ENCODE results near the gene PRDX1. TPM values are rescaled to one million over a fixed set of nuclear protein-coding genes. Genes with fewer than 3 reads are reported as not detected.
A peak's percentile ranks its signal among the peaks of the same experiment; 100 is the strongest.

The PRDX1 gene
- total RNA-seq: 100 to 1,000 TPM; 225 to 412 TPM

- peaks cover 15% of the 10 kb centered on the region for H3K36me3 Mint-ChIP-seq
- H3K4me3 Mint-ChIP-seq: peak within 1 kb of the TSS; percentile 93
- peaks cover 44% of the 10 kb centered on the region for H3K4me1 Mint-ChIP-seq
- ATAC-seq: peak; percentile 85
- H3K9me3 Mint-ChIP-seq (ENCODE audit: low read depth): no peaks in the 10 kb centered on the region
- peak within 1 kb of the TSS; percentile 89 for H3K27ac Mint-ChIP-seq
- H3K27me3 Mint-ChIP-seq: peaks cover 9% of the 10 kb centered on the region
- DNase-seq: peak; percentile 97
- CTCF ChIA-PET: interaction anchor here (0.7 to 4.7 kb wide), 14 partner anchors 10 to 64 kb away, joined by 3 to 29 read pairs (median 4); partner anchors contain the start of genes AKR1A1, NASP and TESK2
Measured at GRCh38 chr1:45521413-45522323, at the start of gene PRDX1. PRDX1 (minus strand) TSS chr1:45521884; CDS start chr1:45519043, 2,841 bp downstream.

DNA sequence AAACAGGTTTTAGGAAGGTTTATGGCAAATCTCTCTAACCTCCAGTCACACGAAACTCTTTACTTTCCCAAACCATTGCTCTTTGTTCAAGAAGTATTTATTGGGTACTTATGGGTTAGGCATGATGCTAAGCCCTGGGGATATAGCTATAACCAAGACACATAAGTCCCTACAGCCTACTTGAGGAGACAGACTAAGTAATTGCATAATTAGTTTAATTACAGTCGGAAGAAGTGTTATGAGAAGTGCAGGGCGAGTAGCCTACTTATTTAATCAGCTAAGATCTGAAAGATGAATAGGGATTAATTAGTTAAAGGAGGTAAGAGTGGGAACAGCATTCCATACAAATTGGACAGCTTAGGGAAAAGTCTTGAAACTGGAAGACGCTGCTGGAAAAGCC is 48.9 kb upstream of the PRDX1 start:
- no peak overlapping the region for H3K4me3 Mint-ChIP-seq
- H3K4me1 Mint-ChIP-seq: peaks cover 2% of the 10 kb centered on the region
- ATAC-seq: no peak
- no peak overlapping the region for H3K27ac Mint-ChIP-seq
- CTCF ChIA-PET: interaction anchor here (0.6 to 11.2 kb wide), 20 partner anchors 12 to 634 kb away, joined by 3 to 139 read pairs (median 5); partner anchors contain the start of genes AKR1A1, NASP and PRDX1
- no peaks in the 10 kb centered on the region for H3K9me3 Mint-ChIP-seq (ENCODE audit: low read depth)
- DNase-seq: no peak
- H3K36me3 Mint-ChIP-seq: peaks cover 24% of the 10 kb centered on the region
- H3K27me3 Mint-ChIP-seq: no peaks in the 10 kb centered on the region

- H3K27me3 Mint-ChIP-seq: no peaks in the 10 kb centered on the region
- CTCF ChIA-PET: interaction anchor here (0.6 to 11.2 kb wide), 27 partner anchors 11 to 634 kb away, joined by 3 to 139 read pairs (median 5); partner anchors contain the start of genes AKR1A1, CCDC163, MMACHC and NASP
- peaks cover 24% of the 10 kb centered on the region for H3K36me3 Mint-ChIP-seq
- DNase-seq: peak; percentile 81
- H3K27ac Mint-ChIP-seq: peak overlapping the region; percentile 5
- H3K4me3 Mint-ChIP-seq: no peak overlapping the region
- H3K4me1 Mint-ChIP-seq: peaks cover 2% of the 10 kb centered on the region
- ATAC-seq: peak; percentile 95
- no peaks in the 10 kb centered on the region for H3K9me3 Mint-ChIP-seq (ENCODE audit: low read depth)
Measured at GRCh38 chr1:45569962-45570581, 48.4 kb upstream of the PRDX1 start.

DNA sequence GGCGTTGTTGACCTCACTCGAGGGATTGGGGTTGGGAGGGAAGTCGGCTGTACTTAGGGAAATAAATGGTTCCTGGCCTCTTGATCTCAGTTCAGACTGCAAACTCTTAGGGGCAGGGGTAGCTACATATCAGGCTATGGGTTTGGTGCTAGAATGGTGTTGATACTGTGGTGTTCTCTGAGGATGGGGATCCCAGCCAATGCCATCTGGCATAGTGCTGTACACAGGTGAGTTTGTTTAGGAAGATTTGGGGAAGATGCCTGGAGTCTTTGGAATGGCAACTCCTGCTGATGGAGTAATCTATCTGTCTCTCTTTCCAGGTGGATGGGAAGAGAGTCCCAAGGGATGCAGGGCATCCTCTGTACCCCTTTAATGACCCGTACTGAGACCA is 47.9 kb upstream of the PRDX1 start:
- H3K9me3 Mint-ChIP-seq (ENCODE audit: low read depth): no peaks in the 10 kb centered on the region
- ATAC-seq (no peak), DNase-seq (no peak)
- CTCF ChIA-PET: interaction anchor here (0.6 to 11.2 kb wide), 18 partner anchors 11 to 635 kb away, joined by 3 to 139 read pairs (median 6); partner anchors contain the start of genes AKR1A1, CCDC163, MMACHC and NASP
- H3K27me3 Mint-ChIP-seq: no peaks in the 10 kb centered on the region
- peaks cover 24% of the 10 kb centered on the region for H3K36me3 Mint-ChIP-seq
- H3K4me3 Mint-ChIP-seq: no peak overlapping the region
- H3K27ac Mint-ChIP-seq: peak overlapping the region; percentile 5
- peaks cover 2% of the 10 kb centered on the region for H3K4me1 Mint-ChIP-seq

- no peaks in the 10 kb centered on the region for H3K27me3 Mint-ChIP-seq
- CTCF ChIA-PET: interaction anchor here (1.0 to 11.2 kb wide), 10 partner anchors 10 to 554 kb away, joined by 3 to 139 read pairs (median 22); partner anchors contain the start of genes CCDC163, MMACHC, NASP and PRDX1
Measured at GRCh38 chr1:45568421-45568820, 46.7 kb upstream of the PRDX1 start.

DNA sequence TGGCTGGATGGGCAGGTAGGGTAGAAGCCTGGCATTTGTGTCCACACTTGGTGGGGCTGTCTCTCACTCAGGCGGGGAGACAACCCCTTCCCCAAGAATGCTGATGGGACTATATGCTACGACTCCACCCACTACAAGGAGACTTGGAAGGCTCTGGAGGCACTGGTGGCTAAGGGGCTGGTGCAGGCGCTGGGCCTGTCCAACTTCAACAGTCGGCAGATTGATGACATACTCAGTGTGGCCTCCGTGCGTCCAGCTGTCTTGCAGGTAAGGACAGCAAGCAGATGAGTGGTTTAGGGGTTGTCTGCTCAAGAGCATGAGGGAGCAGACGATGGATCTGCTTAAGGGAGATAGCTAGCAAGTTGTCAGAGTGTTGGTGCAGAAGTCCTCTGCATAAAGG is 46.2 kb upstream of the PRDX1 start:
- CTCF ChIA-PET: interaction anchor here (1.0 to 11.2 kb wide), 7 partner anchors 15 to 554 kb away, joined by 3 to 139 read pairs (median 11); partner anchors contain the start of genes CCDC163, MMACHC and NASP
- Mint-ChIP-seq H3K27ac (no peak overlapping the region), H3K4me3 (no peak overlapping the region), H3K36me3 (peaks cover 27% of the 10 kb centered on the region), H3K4me1 (peaks cover 2% of the 10 kb centered on the region), H3K9me3 (ENCODE audit: low read depth) (no peaks in the 10 kb centered on the region), H3K27me3 (no peaks in the 10 kb centered on the region)
- no peak for ATAC-seq
- no peak for DNase-seq

More at GRCh38 chr1:45568421-45568820, 46.7 kb upstream of the PRDX1 start:
- H3K36me3 Mint-ChIP-seq: peaks cover 24% of the 10 kb centered on the region
- H3K27ac Mint-ChIP-seq: no peak overlapping the region
- DNase-seq (no peak), ATAC-seq (no peak)
- H3K4me3 Mint-ChIP-seq: no peak overlapping the region
- H3K4me1 Mint-ChIP-seq: peaks cover 2% of the 10 kb centered on the region
- H3K9me3 Mint-ChIP-seq (ENCODE audit: low read depth): no peaks in the 10 kb centered on the region

GRCh38 chr1:45566722-45567121 is 45.0 kb upstream of the PRDX1 start:
- Mint-ChIP-seq H3K27ac (no peak overlapping the region), H3K9me3 (ENCODE audit: low read depth) (no peaks in the 10 kb centered on the region), H3K27me3 (no peaks in the 10 kb centered on the region), H3K36me3 (peaks cover 33% of the 10 kb centered on the region), H3K4me1 (peaks cover 2% of the 10 kb centered on the region), H3K4me3 (no peak overlapping the region)
- CTCF ChIA-PET: interaction anchor here (0.8 to 11.2 kb wide), 5 partner anchors 16 to 553 kb away, joined by 3 to 139 read pairs (median 5); partner anchors contain the start of gene NASP
- DNase-seq (no peak), ATAC-seq (no peak)

- peaks cover 34% of the 10 kb centered on the region for H3K36me3 Mint-ChIP-seq
- ATAC-seq: no peak
- H3K4me3 Mint-ChIP-seq: no peak overlapping the region
- DNase-seq: no peak
- CTCF ChIA-PET: interaction anchor here (0.8 to 11.2 kb wide), 3 partner anchors 9 to 52 kb away, joined by 3 to 139 read pairs (median 5); partner anchors contain the start of gene AKR1A1
- peaks cover 4% of the 10 kb centered on the region for H3K4me1 Mint-ChIP-seq
- H3K27me3 Mint-ChIP-seq: no peaks in the 10 kb centered on the region
- no peak overlapping the region for H3K27ac Mint-ChIP-seq
- H3K9me3 Mint-ChIP-seq (ENCODE audit: low read depth): no peaks in the 10 kb centered on the region
Measured at GRCh38 chr1:45563843-45564242, 42.2 kb upstream of the PRDX1 start.

DNA sequence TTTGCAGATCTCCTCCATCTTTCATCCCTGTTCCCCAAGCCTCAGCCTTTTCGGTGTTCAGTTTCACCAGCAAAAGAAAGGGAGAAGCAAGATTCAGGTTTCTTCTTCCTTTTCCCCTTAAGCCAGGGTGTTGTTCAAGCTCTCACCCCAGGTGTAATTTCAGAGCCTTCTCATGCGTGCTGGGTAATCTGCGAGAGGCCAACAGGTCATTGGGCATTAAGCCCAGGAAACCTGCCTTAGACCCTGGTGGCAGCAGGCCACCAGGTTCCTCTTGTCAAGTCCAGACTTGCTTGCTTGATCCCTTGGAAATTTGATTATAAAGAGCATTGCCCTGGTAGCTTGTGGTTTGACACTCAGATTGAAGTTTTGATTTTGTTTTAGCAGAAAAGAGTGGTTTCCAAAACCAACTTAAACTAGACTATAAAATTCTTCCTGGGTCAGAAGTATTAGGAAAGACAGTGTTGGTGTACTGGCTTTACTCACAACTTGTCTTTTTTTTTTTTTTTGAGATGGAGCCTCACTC is 35.8 kb upstream of the PRDX1 start:
- Mint-ChIP-seq H3K4me1 (peaks cover 16% of the 10 kb centered on the region), H3K9me3 (ENCODE audit: low read depth) (no peaks in the 10 kb centered on the region), H3K4me3 (no peak overlapping the region), H3K27me3 (no peaks in the 10 kb centered on the region), H3K36me3 (peaks cover 22% of the 10 kb centered on the region), H3K27ac (peak overlapping the region; percentile 17)
- DNase-seq (no peak), ATAC-seq (no peak)
- CTCF ChIA-PET: interaction anchor here (0.7 to 5.7 kb wide), 3 partner anchors 13 to 73 kb away, joined by 3 to 33 read pairs (median 3); no protein-coding TSS in a partner anchor

GRCh38 chr1:45554198-45554597 is 32.5 kb upstream of the PRDX1 start:
- Mint-ChIP-seq H3K4me1 (peaks cover 32% of the 10 kb centered on the region), H3K27ac (no peak overlapping the region), H3K9me3 (ENCODE audit: low read depth) (no peaks in the 10 kb centered on the region), H3K36me3 (peaks cover 14% of the 10 kb centered on the region), H3K4me3 (no peak overlapping the region), H3K27me3 (no peaks in the 10 kb centered on the region)
- CTCF ChIA-PET: interaction anchor here (0.9 to 2.1 kb wide), 6 partner anchors 14 to 63 kb away, joined by 3 to 6 read pairs (median 5); partner anchors contain the start of genes PRDX1 and TESK2
- DNase-seq: no peak
- no peak for ATAC-seq

DNA sequence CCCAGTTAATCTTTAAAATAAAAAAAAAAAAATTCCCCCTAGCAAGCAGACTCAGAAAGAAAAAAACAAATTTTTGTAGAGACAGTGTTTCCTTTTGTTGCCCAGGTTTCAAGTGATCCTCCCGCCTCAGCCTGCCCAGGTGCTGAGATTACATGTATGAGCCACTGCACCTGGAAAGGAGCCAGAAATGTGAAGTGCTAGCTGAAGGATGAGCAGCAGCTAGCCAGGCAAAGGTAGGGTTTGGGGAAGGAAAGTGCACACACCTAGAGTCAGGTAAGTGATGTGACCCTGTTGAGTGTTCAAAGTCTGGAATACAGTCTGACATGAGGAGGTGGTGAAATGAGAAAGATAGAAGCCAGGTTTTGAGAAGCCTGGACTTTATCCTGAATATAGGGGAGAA is 30.6 kb upstream of the PRDX1 start:
- Mint-ChIP-seq H3K4me3 (peak overlapping the region; percentile 8), H3K36me3 (peaks cover 13% of the 10 kb centered on the region)
- CTCF ChIA-PET: interaction anchor here (1.8 to 3.2 kb wide), 5 partner anchors 17 to 40 kb away, joined by 6 to 15 read pairs (median 6); partner anchors contain the start of gene NASP

DNA sequence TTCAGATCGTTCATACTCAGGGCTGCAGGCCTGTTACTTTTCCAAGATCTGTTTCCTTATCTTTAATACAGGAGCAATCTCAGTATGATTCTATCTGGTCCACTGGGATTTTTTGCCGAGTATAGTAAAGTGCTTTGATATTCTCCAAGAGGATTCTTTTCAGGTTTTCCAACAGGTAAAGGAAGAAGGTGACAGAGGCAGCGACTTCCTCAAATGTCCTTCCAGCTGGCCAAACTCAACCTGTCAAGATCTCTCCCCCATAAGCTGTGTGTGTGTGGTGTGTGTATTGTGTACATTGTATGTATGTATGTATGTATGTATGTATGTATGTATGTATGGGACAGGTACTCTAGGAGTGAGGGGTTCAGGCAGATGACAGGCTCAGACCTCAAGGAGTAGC is 30.0 kb upstream of the PRDX1 start:
- no peak for ATAC-seq
- CTCF ChIA-PET: interaction anchor here (1.0 to 3.2 kb wide), 11 partner anchors 13 to 225 kb away, joined by 3 to 15 read pairs (median 4); partner anchors contain the start of genes HPDL, NASP, PRDX1 and TESK2
- H3K4me1 Mint-ChIP-seq: peaks cover 22% of the 10 kb centered on the region

More for the DNA sequence above, 30.6 kb upstream of the PRDX1 start:
- Mint-ChIP-seq H3K9me3 (ENCODE audit: low read depth) (no peaks in the 10 kb centered on the region), H3K27me3 (peaks cover under 1% of the 10 kb centered on the region), H3K4me1 (peaks cover 25% of the 10 kb centered on the region), H3K27ac (peak overlapping the region; percentile 9)
- DNase-seq (no peak), ATAC-seq (no peak)

More for the DNA sequence above, 30.0 kb upstream of the PRDX1 start:
- peak overlapping the region; percentile 92 for H3K4me3 Mint-ChIP-seq
- peaks cover 13% of the 10 kb centered on the region for H3K36me3 Mint-ChIP-seq
- H3K27ac Mint-ChIP-seq: peak overlapping the region; percentile 88
- H3K9me3 Mint-ChIP-seq (ENCODE audit: low read depth): no peaks in the 10 kb centered on the region
- peaks cover 5% of the 10 kb centered on the region for H3K27me3 Mint-ChIP-seq
- DNase-seq: no peak

Measured in activated CD8-positive, alpha-beta memory T cell treated with anti-CD3 and anti-CD28 coated beads, Interleukin-2, amount 10 ng/mL, durations not matched to agents 7 days and 5 days (primary cell).